ENCODE data around the gene FGF1. TPM values are rescaled to one million over a fixed set of nuclear protein-coding genes. Genes with fewer than 3 reads are reported as not detected.
"Not testable (repeated sequence)": the region's sequence is repeated elsewhere in the genome, so short reads cannot be mapped to it uniquely, and the experiment has no call there.

Gene FGF1
- total and polyA plus RNA-seq, 2 donors from 2014 or later: 2.1 to 89.7 TPM

DNA sequence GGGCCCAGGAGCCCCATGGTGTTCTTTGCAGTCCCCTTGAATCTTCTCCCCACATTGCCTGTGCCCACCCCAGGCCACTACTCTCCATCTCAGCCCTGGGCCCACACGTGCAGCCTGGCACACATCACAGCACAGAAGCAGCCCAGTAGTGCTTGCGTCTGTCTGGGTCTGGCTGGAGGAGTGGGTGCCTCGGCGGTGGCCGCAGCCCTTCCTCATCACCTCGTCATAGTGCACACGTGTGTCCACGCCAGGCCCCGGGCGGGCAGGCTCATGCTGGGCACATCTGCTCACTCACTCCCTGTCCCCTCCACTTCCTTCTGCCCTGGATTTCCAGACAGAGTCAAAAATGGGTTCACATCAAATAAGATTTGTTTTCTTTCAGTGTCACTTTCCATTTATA is 33.3 kb downstream of the FGF1 start:
- Histone ChIP-seq H3K27me3 (ENCODE audit: control insufficient read depth, insufficient read depth, low read length) (no peaks in the 10 kb centered on the region), H3K4me3 (ENCODE audit: low read length in 3 of 3) (no peak overlapping the region), H3K4me1 (ENCODE audit: control insufficient read depth in 2 of 3, insufficient read depth in 2 of 3, low read depth in 1 of 3, low read length in 3 of 3) (peaks cover 0 to 4% (median 2%) of the 10 kb centered on the region in 3 donors), H3K9ac (ENCODE audit: low read length in 3 of 3) (no peak overlapping the region), H3K9me3 (ENCODE audit: control insufficient read depth in 2 of 3, insufficient read depth in 1 of 3, low read length in 3 of 3) (no peaks in the 10 kb centered on the region), H3K36me3 (ENCODE audit: control insufficient read depth in 2 of 3, insufficient read depth in 3 of 3, low read length in 3 of 3) (no peaks in the 10 kb centered on the region), H3K27ac (ENCODE audit: low read depth in 2 of 2, low read length in 2 of 2) (no peak overlapping the region)
- intact Hi-C loops (cut with DNase I): loop anchor here (10.0 kb wide), 1 partner anchor 52 kb away; no protein-coding TSS in a partner anchor
- TF ChIP-seq, protein P1, sequence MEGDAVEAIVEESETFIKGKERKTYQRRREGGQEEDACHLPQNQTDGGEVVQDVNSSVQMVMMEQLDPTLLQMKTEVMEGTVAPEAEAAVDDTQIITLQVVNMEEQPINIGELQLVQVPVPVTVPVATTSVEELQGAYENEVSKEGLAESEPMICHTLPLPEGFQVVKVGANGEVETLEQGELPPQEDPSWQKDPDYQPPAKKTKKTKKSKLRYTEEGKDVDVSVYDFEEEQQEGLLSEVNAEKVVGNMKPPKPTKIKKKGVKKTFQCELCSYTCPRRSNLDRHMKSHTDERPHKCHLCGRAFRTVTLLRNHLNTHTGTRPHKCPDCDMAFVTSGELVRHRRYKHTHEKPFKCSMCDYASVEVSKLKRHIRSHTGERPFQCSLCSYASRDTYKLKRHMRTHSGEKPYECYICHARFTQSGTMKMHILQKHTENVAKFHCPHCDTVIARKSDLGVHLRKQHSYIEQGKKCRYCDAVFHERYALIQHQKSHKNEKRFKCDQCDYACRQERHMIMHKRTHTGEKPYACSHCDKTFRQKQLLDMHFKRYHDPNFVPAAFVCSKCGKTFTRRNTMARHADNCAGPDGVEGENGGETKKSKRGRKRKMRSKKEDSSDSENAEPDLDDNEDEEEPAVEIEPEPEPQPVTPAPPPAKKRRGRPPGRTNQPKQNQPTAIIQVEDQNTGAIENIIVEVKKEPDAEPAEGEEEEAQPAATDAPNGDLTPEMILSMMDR (IDR thresholded peaks at IDR 0.05; ENCODE audit: borderline replicate concordance, extremely low read depth, insufficient read depth): no peak
- FAIRE-seq (no peak), DNase-seq (no peak)

DNA sequence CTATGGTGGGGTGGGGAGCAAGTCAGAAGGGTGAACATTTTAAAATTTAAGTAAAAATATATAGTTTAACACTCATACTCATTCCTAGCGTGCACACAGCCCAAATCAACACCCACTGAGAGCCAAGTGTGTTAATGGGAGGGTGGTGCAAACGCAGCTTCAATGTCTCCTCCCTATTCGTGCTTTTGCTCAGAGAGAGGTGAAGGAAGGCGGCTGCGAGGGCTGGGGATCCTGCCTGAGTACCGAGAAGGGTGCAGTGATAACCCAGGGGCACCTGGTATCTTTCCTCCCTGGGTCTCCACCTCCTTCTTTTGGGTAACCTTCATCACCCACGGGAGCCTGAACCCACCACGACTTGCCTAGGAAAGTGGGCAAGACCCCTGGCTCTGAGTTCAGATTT is 35.0 kb downstream of the FGF1 start:
- TF ChIP-seq, protein P1 (IDR thresholded peaks at IDR 0.05; ENCODE audit: borderline replicate concordance, extremely low read depth, insufficient read depth): no peak
- H3K4me3 ChIP-seq (ENCODE audit: low read length in 3 of 3): no peak overlapping the region
- H3K27ac ChIP-seq (ENCODE audit: low read depth in 2 of 2, low read length in 2 of 2): no peak overlapping the region
- no peak for FAIRE-seq
- H3K27me3 ChIP-seq (ENCODE audit: control insufficient read depth, insufficient read depth, low read length): no peaks in the 10 kb centered on the region
- H3K36me3 ChIP-seq (ENCODE audit: control insufficient read depth in 2 of 3, insufficient read depth in 3 of 3, low read length in 3 of 3): no peaks in the 10 kb centered on the region
- H3K9ac ChIP-seq (ENCODE audit: low read length in 3 of 3): no peak overlapping the region
- intact Hi-C loops (cut with DNase I): loop anchor here (10.0 kb wide), 1 partner anchor 54 kb away; no protein-coding TSS in a partner anchor
- H3K4me1 ChIP-seq (ENCODE audit: control insufficient read depth in 2 of 3, insufficient read depth in 2 of 3, low read depth in 1 of 3, low read length in 3 of 3): peaks cover 0 to 4% (median 1%) of the 10 kb centered on the region in 3 donors
- no peak for DNase-seq
- H3K9me3 ChIP-seq (ENCODE audit: control insufficient read depth in 2 of 3, insufficient read depth in 1 of 3, low read length in 3 of 3): no peaks in the 10 kb centered on the region

DNA sequence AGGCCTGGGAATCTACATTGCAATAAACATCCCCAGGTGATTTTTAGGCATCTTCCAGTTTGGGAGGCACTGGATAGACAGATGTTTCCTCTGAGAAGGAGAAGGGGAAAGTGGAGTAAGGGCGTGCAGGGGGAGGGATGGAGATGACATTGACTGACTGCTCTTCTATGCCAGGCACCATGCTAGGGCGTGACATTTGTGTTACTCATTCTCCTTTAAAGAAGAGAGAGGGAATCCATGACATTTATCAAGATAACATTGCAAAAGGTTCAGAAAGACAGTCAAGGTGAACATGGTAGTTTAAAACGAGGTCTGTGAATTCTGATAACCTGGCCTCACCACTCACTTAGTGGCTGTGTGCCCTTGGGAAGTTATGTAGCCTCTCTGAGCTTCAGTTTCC is 35.8 kb downstream of the FGF1 start:
- DNase-seq (no peak), FAIRE-seq (no peak)
- TF ChIP-seq, protein P1 (IDR thresholded peaks at IDR 0.05; ENCODE audit: borderline replicate concordance, extremely low read depth, insufficient read depth): no peak
- H3K9me3 ChIP-seq (ENCODE audit: control insufficient read depth in 2 of 3, insufficient read depth in 1 of 3, low read length in 3 of 3): no peaks in the 10 kb centered on the region
- H3K4me3 ChIP-seq (ENCODE audit: low read length in 3 of 3): no peak overlapping the region
- intact Hi-C loops (cut with DNase I): loop anchor here (10.0 kb wide), 1 partner anchor 55 kb away; no protein-coding TSS in a partner anchor
- H3K4me1 ChIP-seq (ENCODE audit: control insufficient read depth in 2 of 3, insufficient read depth in 2 of 3, low read depth in 1 of 3, low read length in 3 of 3): no peaks in the 10 kb centered on the region
- no peak overlapping the region for H3K27ac ChIP-seq (ENCODE audit: low read depth in 2 of 2, low read length in 2 of 2)
- no peaks in the 10 kb centered on the region for H3K27me3 ChIP-seq (ENCODE audit: control insufficient read depth, insufficient read depth, low read length)
- no peaks in the 10 kb centered on the region for H3K36me3 ChIP-seq (ENCODE audit: control insufficient read depth in 2 of 3, insufficient read depth in 3 of 3, low read length in 3 of 3)
- H3K9ac ChIP-seq (ENCODE audit: low read length in 3 of 3): no peak overlapping the region

DNA sequence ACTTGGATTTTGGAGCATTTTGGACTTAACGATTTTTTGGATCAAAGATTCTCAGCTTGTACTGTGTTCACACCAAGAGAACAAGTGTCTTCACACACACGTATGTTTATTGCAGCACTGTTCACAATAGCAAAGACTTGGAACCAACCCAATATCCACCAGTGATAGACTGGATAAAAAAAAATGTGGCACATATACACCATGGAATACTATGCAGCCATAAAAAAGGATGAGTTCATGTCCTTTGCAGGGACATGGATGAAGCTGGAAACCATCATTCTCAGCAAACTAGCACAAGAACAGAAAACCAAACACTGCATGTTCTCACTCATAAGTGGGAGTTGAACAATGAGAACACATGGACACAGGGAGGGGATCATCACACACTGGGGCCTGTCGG is 37.8 kb downstream of the FGF1 start:
- DNase-seq; FAIRE-seq; H3K27ac ChIP-seq (ENCODE audit: low read depth in 2 of 2, low read length in 2 of 2); intact Hi-C loops (cut with DNase I); H3K27me3 ChIP-seq (ENCODE audit: control insufficient read depth, insufficient read depth, low read length); H3K9me3 ChIP-seq (ENCODE audit: control insufficient read depth in 2 of 3, insufficient read depth in 1 of 3, low read length in 3 of 3); H3K4me3 ChIP-seq (ENCODE audit: low read length in 3 of 3); H3K9ac ChIP-seq (ENCODE audit: low read length in 3 of 3); H3K4me1 ChIP-seq (ENCODE audit: control insufficient read depth in 2 of 3, insufficient read depth in 2 of 3, low read depth in 1 of 3, low read length in 3 of 3); H3K36me3 ChIP-seq (ENCODE audit: control insufficient read depth in 2 of 3, insufficient read depth in 3 of 3, low read length in 3 of 3): not testable (repeated sequence)
